Gastroesophageal sphincter (tissue), 3 donors: ENCODE results near the gene MMD2.

Experiments used
- CTCF ChIP-seq, 4 experiments: fragments of 200-600 bp in 2 of 4; fragments of 450-650 bp in 2 of 4; sonication (generic) in 1 of 4; IDR thresholded peaks; one replicate each; pipeline ENCODE4 v1.5.1; 2017 to 2019; ENCODE audit warnings: antibody characterized with exemption in 4 of 4, mild to moderate bottlenecking in 2 of 4, moderate library complexity in 2 of 4
- EP300 ChIP-seq: sonication (generic); formaldehyde crosslinking; IDR thresholded peaks from one replicate; pipeline ENCODE4 v1.6.1; 2017; ENCODE audit warnings: antibody characterized with exemption, mild to moderate bottlenecking
- POLR2A ChIP-seq, 2 donors: fragments of 450-650 bp; IDR thresholded peaks; one replicate each; pipeline ENCODE4 v1.6.1; 2017; ENCODE audit warnings: antibody characterized with exemption in 2 of 2, mild to moderate bottlenecking in 2 of 2, moderate library complexity in 1 of 2
- POLR2AphosphoS5 ChIP-seq: sonication (generic); formaldehyde crosslinking; IDR thresholded peaks from one replicate; pipeline ENCODE4 v1.6.1; 2017; ENCODE audit warnings: antibody characterized with exemption

DNA sequence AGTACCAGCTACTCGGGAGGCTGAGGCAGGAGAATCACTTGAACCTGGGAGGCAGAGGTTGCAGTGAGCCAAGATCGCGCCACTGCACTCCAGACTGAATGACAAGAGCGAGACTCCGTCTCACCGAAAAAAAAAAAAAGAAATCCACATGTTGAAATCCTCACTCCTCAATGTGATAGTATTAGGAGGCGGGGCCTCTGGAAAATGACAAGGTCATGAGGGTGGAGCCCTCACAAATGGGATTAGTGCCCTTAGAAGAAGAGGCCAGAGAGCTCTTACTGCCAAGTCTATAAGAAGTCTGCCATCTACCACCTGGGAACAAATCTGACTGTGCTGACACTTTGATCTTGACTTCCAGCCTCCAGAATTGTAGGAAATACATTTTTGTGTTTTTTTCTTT lies 10.6 kb downstream of the MMD2 start:
- TF ChIP-seq POLR2A (IDR thresholded peaks at IDR 0.05), result no peak
- TF ChIP-seq CTCF (IDR thresholded peaks at IDR 0.05), result no peak
- no peak for TF ChIP-seq POLR2AphosphoS5
- no peak for TF ChIP-seq EP300
